IPS DF 4.7 (cell line): Measurements from ENCODE around the gene RNF214.
"Not testable (repeated sequence)": the region's sequence is repeated elsewhere in the genome, so short reads cannot be mapped to it uniquely, and the experiment has no call there.

Experiments used
- DNase-seq: peaks from one replicate; pipeline ENCODE4 v3.0.0-alpha.2; 2013; ENCODE audit warnings: low spot score; ENCODE audit errors: extremely low read depth

RNF214 gene

GRCh38 chr11:117313828-117314768 is 81.6 kb downstream of the RNF214 start:
- no peak for DNase-seq

DNA sequence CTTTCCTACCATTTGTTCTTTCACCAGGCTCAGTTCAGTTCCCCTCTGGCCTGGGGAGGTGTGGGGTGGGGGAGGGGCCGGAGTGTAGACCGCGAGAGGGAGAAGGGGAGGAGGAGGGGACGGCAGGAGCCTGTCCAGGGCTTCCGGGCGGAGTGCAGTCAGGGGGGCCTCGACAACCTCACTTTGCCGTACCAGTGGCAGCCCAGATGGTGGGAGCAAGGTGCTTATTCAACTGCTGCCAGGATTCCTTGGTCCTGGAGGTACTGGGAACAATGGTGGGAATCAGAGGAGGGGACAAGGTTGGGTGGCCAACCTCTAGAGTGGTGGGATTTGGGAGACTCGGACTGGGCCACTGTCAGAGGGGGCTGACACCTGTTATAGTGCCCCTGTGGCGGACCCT is 82.4 kb downstream of the RNF214 start:
- DNase-seq: no peak

- no peak for DNase-seq
Measured at GRCh38 chr11:117315285-117316196, 83.1 kb downstream of the RNF214 start.

- peak; percentile 75 for DNase-seq
Measured at GRCh38 chr11:117316197-117316961, 83.9 kb downstream of the RNF214 start, which contains the start of gene BACE1. Gene BACE1 (minus strand): TSS chr11:117316256. CDS start chr11:117315795, 461 bp downstream.

GRCh38 chr11:117318738-117319137 is 86.3 kb downstream of the RNF214 start:
- DNase-seq: no peak

- no peak for DNase-seq
Measured at GRCh38 chr11:117319214-117319840, 86.9 kb downstream of the RNF214 start.

DNA sequence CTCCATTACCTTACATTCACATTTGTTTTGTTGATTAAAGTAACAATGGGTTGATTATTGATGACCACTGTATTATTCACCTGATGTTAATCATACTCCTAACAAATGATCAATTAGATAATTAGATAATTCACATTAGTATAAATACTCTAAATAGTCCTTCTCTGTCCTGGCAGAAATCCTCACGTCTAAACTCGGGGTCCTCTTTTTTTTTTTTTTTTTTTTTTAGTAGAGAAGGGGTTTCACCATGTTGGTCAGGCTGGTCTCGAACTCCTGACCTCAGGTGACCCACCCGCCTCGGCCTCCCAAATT is 94.7 kb downstream of the RNF214 start:
- not testable (repeated sequence) for DNase-seq

DNA sequence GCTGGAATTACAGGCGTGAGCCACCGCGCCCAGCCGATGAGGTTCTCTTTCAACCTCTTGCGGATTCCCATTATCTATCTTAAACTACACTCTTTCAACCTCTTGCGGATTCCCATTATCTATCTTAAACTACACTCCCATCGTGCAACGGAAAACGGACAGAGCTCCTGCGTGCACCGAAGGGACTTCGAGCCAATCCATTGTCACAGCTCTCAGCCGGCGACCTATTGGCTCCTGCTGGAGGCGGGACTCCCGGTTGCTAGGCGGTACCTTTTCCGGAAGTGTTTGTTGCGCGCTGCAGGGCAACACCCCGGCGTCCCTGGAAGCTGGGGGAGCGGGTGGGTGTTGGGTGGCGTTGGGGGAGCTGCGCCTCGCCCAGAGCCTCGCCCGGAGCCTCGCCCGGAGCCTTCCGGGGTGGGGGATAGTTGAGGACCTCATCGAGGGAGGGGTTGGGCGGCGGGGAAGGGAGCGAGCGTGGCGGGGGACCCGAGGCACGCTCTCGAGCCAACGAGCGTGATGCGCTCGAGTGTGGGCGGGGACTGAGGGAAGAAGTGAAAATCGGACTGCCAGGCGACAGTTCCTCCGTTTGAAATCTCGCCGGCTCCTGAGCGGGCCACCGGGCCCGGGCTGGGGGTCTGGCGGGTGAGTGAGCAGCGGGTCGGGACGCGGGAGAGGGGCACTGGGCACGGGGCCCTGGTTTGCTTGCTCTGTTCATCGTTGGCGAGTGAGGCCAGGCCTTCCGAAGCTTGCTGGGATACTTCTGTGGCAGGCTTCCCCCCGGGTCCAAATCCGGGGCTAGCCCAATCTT is 95.3 kb downstream of the RNF214 start, which contains the start of gene CEP164:
CEP164 (plus strand) TSS at position 288 of the 808 bp plus-strand sequence. CDS start 10,733 bp downstream, outside the sequence.
- DNase-seq: peak; percentile 90

DNA sequence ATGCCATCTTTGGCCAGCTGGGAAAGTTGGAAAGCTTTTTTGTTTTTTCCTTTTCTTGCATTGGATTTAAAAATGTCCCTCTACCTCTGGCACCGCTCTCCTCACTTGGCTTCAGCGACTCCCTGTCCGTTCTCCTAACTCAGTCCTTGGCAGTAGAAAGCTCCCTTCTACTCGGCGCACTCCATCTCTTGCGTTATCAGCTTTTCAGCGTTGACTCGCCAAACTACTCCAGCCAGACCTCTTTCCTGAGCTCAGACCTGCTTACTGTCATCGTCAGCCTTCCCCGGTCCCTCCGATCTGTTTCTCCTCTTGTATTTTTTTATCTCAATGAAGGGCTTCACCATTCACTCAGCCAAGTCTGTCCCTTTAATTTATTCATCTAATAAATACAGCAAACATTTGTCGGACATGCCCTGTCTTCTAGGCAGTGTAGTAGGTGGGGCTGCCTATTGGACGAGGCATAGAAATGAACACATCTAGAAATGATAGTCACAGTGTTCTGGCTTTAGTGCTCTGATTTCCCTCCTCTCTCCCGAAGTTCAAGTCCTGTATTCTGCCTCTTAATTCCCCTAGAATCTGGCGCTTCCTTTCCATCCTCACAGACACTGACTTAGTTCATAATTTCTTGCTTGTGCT is 96.0 kb downstream of the RNF214 start:
- DNase-seq: no peak

DNA sequence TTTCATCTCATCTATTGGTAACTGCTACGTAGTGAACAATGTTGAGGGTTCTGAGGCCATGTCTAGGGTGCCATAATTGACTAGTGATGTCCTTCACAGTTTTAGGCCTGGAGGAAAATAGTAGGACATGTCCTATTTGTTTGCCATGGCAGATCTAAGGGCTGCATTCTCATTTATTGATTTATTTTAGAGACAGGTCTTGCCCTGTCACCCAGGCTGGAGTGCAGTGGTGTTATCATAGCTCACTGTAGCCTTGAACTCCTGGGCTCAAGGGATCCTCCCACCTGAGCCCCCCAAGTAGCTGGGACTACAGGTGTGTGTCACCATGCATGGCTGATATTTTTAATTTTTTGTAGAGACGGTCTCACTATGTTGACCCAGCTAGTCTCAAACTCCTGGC is 100.4 kb downstream of the RNF214 start:
- no peak for DNase-seq

- DNase-seq: no peak
Measured at GRCh38 chr11:117333917-117334316, 101.4 kb downstream of the RNF214 start.

DNA sequence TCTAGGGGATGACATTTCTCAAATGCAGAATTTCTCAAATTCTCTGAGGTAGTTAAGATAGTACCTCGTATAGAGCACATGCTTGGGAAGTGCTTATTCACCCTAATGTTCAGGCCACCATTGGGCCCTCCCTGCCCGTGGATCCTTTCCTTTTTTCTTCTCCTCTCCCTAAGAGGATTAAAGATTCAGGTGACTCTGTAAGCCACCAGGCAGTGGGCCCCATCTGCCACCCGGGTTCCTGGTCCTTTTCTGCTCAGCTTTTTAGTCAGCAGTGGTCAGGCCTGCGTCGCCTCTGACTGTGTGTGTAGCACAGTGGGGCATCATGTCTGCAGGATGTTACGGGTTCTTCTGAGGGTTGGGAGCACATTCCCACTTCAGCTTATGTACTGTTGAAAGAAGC is 102.4 kb downstream of the RNF214 start:
- no peak for DNase-seq

- no peak for DNase-seq
Measured at GRCh38 chr11:117335399-117335798, 102.9 kb downstream of the RNF214 start.
